RKO (cell line): ENCODE data around the gene VPS16.
"Not testable (repeated sequence)": the region's sequence is repeated elsewhere in the genome, so short reads cannot be mapped to it uniquely, and the experiment has no call there.

Experiments
- DNase-seq: peaks from one replicate; pipeline ENCODE4 v3.0.0-alpha.2; 2016; ENCODE audit warnings: low spot score

VPS16 gene

GRCh38 chr20:2807019-2807418 is 33.5 kb upstream of the VPS16 start:
- DNase-seq: no peak

DNA sequence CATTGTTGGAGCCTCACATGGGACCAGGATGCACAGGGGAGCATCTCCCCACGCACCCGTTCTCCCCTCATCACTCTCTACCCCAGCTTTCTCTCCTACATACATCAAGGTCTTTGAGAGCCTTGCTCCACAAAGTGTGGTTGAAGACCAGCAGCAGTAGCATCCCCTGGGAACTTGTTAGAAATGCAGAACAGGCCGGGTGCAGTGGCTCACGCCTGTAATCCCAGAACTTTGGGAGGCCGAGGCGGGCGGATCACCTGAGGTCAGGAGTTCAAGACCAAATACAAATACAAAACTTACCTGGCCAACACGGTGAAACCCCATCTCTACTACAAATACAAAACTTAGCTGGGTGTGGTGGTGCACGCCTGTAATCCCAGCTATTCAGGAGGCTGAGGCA is 32.6 kb upstream of the VPS16 start:
- not testable (repeated sequence) for DNase-seq

DNA sequence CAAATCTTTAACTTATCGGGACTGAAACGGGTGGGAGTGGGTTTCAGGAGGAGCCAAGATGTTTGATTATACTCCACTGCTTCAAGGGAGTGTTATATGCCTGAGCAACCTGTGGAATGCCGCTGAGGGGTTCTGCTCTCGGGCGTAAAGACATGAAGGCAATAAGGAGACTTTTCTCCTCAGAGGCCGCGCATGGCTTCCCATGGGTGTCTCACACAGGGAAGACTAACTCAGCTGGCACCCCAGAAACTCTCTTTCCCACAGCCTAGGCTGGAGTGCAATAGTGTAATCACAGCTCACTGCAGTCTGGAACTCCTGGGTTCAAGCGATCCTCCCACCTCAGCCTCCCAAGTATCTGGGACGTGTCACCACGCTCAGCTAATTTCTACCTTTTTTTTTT is 30.9 kb upstream of the VPS16 start:
- no peak for DNase-seq

- no peak for DNase-seq
Measured at GRCh38 chr20:2812189-2812588, 28.4 kb upstream of the VPS16 start.

- DNase-seq: no peak
Measured at GRCh38 chr20:2814076-2814475, 26.5 kb upstream of the VPS16 start.

DNA sequence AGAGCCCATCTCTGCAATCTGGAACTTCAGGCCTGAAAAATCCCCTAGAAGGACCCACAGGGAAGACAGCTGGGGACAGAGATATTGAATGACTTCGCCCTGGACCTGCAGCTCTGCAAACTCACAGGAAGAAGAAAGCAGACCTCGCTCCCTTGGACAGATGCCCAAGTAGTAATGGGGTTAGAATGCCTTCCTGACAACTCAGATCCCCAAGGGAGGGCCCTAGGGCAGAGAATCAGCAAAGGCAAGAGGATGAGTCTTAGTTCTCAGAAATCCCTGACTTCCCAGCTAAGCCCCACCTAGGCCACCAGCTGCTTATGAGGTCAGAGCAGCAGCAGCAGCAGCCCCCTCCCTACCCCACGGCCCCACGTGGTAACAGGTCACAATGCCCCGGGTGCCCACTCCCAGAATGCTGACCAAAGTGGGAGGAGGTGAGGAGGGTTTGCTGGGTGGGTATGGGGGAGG is 25.9 kb upstream of the VPS16 start, which contains the start of gene C20orf141:
C20orf141 (plus strand) TSS at position 401 of the 465 bp plus-strand sequence. CDS start 198 bp downstream, outside the sequence.
- DNase-seq: peak; percentile 81

GRCh38 chr20:2815242-2815900 is 25.2 kb upstream of the VPS16 start:
- DNase-seq: no peak

DNA sequence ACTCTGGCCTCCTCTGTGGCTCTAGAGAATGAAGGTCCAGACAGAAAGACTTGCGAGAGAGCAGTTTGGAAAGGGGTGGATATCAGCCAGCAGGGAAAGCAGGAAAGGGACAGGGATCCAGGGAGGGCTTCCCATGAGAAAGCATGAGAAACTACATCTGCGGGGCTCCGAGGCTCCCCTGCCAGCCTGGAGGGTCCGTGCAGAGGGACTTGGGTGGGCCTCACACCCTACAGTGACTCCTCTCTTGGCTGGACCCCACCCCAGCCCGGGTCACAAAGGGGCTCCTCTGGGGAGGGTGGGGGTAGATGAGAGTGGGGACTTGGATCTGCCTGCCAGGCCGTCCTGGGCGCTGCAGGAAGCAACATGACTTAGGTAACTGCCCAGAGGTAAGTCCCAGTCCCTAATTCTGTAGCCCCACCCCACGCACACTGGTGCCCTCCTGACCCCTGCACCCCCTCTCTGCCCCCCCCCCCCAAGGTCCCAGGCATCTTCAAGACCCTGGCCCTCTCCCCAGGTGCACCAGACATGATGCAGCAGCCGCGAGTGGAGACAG is 24.4 kb upstream of the VPS16 start, which contains the start of gene TMEM239:
TMEM239 (plus strand) TSS at position 335 of the 553 bp plus-strand sequence; CDS start at position 526, 191 bp downstream.
- no peak for DNase-seq

DNA sequence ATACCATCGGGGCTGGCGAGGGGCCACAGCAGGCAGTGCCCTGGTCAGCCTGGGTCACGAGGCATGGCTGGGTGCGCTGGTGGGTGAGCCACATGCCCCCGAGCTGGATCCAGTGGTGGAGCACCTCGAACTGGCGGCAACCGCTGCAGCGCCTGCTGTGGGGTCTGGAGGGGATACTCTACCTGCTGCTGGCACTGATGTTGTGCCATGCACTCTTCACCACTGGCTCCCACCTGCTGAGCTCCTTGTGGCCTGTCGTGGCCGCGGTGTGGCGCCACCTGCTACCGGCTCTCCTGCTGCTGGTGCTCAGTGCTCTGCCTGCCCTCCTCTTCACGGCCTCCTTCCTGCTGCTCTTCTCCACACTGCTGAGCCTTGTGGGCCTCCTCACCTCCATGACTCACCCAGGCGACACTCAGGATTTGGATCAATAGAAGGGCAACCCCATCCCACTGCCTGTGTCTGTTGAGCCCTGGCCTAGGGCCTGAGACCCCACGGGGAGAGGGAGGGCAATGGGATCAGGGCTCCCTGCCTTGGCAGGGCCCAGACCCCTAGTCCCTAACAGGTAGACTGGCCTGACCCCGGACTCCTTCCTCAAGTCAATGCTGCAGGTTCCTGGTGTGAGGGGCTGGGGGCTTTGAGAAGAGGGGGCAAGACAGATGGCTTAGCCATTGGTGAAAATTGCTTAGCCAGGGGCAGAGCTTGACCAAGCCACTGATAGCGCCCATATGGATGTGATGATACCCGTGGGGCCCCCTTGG is 23.8 kb upstream of the VPS16 start:
- no peak for DNase-seq

- no peak for DNase-seq
Measured at GRCh38 chr20:2817341-2817726, 23.2 kb upstream of the VPS16 start.

DNA sequence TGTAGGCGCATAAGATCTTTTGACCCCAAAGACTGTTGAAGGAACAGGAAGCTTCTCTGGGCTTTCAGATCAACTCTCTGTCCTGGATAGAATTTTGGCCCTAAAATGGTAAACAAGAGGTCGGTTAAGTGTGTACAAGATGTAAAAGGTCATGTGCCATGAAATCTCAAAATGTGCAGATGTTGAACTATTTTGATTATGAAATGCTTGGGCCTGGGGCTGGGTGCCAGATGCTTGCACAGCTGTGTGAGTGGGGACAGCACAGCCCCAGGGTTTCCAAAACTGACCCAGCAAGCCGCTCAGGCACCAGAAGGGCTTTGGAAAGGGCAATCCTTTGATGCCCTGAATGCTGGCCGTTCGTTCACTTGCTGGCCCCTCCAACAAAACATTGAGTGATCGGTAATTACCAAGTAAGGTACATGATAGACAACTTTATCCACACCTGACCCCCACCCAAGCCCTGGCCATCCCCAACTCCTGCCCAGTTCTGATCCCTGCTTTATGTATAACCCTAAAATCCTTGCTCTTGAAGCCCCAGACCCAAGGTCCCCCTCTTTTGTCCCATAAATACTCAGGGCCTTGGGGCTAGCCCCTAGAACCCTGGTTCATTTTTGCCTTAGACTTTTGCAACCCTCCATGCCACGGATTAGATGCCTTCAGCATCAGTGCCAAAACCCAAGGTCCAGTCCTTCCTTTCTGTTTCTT is 22.5 kb upstream of the VPS16 start:
- DNase-seq: no peak

DNA sequence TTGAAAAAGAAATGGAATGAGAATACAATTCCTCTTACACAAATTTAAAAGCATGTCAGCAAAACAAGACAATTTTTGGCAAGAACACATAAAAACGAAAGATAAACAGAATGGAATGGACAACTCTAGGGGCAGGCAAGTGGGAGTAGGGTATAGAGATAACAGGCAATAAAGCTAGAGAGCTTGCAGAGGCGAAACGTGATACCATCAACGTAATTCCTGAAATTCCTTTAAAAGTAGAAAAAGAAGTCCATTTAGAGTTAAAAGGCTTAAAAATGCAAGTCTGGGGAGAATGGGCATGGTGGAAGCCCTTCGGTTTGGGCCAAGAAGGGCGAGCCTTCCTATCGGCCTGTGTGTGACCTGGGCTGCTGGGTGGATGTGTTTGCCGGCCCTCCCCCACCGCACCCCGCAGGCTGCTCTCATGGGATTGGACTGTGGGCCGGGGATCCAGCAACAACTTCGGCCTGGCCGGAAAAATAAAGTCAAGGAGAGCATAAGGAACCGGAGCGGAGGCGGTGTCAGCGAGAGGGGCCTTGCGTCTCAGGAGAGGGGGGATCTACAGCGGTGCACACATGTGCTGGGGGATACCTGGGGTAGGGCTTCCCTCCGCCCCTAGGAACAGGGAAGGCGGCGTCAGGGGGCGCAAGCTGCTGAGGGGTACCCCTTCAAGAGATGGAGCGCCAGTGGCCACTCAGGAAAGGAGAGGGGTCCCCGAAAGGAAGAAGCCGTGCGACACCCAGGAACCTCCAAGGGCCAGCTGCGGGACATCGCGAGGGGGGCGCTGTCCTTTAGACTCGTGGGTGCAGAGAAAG is 20.3 kb upstream of the VPS16 start:
- DNase-seq: no peak

GRCh38 chr20:2820896-2821869 is 19.4 kb upstream of the VPS16 start:
- no peak for DNase-seq

DNA sequence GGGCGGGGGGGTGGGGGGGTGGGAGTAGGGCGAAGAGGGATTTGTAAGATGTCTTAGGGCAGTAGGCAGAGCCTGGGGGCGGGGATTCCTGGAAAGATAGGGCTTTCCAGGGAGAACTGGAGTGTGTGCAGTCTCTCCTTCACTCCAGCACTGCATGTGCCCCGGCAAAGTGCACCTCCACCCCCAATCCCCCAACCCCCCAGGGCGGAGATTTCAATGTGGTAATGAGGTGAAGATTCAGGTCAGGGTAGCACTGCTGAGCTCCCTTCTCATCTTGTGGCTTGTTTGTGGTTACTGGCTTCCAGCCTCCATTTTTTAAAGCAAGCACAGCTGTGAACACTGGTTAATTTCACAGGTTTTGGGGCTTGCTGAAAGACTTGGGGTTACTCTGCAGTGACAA is 18.5 kb upstream of the VPS16 start:
- no peak for DNase-seq

DNA sequence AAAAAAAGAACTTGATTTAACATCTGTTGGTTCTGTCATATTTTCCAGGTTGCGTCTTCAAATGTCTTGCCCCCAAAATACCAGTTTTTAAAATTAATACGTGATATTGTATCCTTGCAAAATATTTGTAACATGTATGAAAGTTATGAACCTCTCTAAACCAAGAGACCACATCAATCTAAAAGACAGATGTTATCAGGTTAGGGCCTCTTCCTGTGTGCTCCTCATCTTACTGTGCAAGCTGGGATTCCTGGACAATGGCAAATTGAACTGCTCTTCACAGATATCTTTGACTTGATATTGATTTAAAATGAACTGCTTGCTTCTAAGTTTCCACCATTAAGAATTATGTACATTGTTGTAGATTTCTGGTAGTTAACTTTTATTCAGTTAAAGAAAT is 14.8 kb upstream of the VPS16 start:
- no peak for DNase-seq

DNA sequence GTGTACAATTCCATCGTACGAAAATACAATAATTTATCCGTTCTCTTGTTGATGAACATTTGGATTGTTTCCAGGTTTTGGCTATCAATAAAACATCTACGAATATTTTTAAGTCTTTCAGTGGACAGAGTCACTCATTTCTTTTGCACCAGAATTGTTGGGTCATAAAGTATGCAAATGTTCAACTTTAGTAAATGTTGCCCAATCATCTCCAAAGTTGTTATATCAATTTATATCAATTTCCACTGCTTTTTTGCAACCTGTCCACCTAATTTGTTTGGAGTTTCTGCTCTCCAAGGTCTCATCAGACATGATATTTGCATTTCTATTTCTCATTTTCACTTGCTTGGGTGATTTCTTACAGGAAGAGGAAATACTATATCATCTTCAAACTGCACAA is 13.9 kb upstream of the VPS16 start:
- DNase-seq: no peak

GRCh38 chr20:2829376-2829775 is 11.2 kb upstream of the VPS16 start:
- no peak for DNase-seq

DNA sequence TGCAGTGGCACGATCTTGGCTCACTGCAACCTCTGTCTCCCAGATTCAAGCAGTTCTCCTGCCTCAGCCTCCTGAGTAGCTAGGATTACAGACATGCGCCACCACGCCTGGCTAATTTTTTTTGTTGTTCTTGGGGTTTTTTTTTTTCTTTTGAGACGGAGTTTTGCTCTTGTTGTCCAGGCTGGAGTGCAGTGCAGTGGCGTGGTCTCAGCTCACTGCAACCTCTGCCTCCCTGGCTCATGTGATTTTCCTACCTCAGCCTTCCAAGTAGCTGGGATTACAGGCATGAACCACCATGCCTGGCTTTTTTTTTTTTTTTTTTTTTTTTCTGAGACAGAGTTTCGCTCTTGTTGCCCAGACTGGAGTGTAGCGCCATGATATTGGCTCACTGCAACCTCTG is 9.3 kb upstream of the VPS16 start:
- DNase-seq: not testable (repeated sequence)

GRCh38 chr20:2833761-2834160 is 6.8 kb upstream of the VPS16 start:
- no peak for DNase-seq

- no peak for DNase-seq
Measured at GRCh38 chr20:2834401-2835110, 6.0 kb upstream of the VPS16 start.
